PC-3 (cell line): ENCODE data around the gene ZNF655. TPM values are rescaled to one million over a fixed set of nuclear protein-coding genes. Genes with fewer than 3 reads are reported as not detected.

Experiments
- total RNA-seq: library from RNA; depleted of rRNA; stranded (reverse); fragments of >200 nt; gene quantifications from 2 replicates; pipeline ENCODE4 v1.2.3, GENCODE V29; 2014; rRNA removed

The ZNF655 gene
- total RNA-seq, 1 experiment from 2014 or later: not detected

Other genes starting within 250 kb of the ZNF655 start
- 183 and 193 TPM in 2 replicates for gene ARPC1A, start 232.7 kb upstream of the ZNF655 start, total RNA-seq
- gene ARPC1B, start 183.9 kb upstream of the ZNF655 start, total RNA-seq: 358 and 381 TPM in 2 replicates
- 58.6 and 84.7 TPM in 2 replicates for gene PDAP1, start 150.0 kb upstream of the ZNF655 start, total RNA-seq
- 120 and 144 TPM in 2 replicates for gene BUD31, start 149.7 kb upstream of the ZNF655 start, total RNA-seq
- gene PTCD1, start 119.8 kb upstream of the ZNF655 start, total RNA-seq: 10.4 and 11.5 TPM in 2 replicates
- 49.5 and 65.3 TPM in 2 replicates for gene CPSF4, start 119.7 kb upstream of the ZNF655 start, total RNA-seq
- gene ATP5MF, start 92.5 kb upstream of the ZNF655 start, total RNA-seq: 660 and 1,030 TPM in 2 replicates
- 6.6 and 8.3 TPM in 2 replicates for gene ZNF789, start 85.8 kb upstream of the ZNF655 start, total RNA-seq
- gene ZNF394, start 58.4 kb upstream of the ZNF655 start, total RNA-seq: 17.7 and 19.4 TPM in 2 replicates
- gene ZKSCAN5, start 54.0 kb upstream of the ZNF655 start, total RNA-seq: 8.6 and 9.9 TPM in 2 replicates
- gene FAM200A, start 6.5 kb upstream of the ZNF655 start, total RNA-seq: 2.2 and 3.8 TPM in 2 replicates
- gene TMEM225B, start 39.6 kb downstream of the ZNF655 start, total RNA-seq: not detected in 2 replicates
- gene ZSCAN25, start 58.3 kb downstream of the ZNF655 start, total RNA-seq: 13.9 and 18.9 TPM in 2 replicates
- gene CYP3A5, start 121.4 kb downstream of the ZNF655 start, total RNA-seq: not detected in 2 replicates
- gene CYP3A7, start 176.6 kb downstream of the ZNF655 start, total RNA-seq: not detected in 2 replicates
- not detected in 2 replicates for gene CYP3A4, start 225.5 kb downstream of the ZNF655 start, total RNA-seq